PC-9 (cell line): Measurements from ENCODE around the gene SMURF1.

Source experiments
- EZH2 ChIP-seq: fragments of 200-600 bp; sonication (generic); IDR thresholded peaks from 2 replicates; pipeline ENCODE4 v1.8.0; 2017; ENCODE audit warnings: antibody characterized with exemption, low read depth
- TF ChIP-seq, protein P1 (sequence below): fragments of 200-600 bp; sonication (generic); conservative IDR thresholded peaks from 2 replicates; pipeline ENCODE4 v1.6.1; 2017; ENCODE audit warnings: mixed run types, antibody characterized with exemption, mild to moderate bottlenecking, moderate library complexity

DNA sequence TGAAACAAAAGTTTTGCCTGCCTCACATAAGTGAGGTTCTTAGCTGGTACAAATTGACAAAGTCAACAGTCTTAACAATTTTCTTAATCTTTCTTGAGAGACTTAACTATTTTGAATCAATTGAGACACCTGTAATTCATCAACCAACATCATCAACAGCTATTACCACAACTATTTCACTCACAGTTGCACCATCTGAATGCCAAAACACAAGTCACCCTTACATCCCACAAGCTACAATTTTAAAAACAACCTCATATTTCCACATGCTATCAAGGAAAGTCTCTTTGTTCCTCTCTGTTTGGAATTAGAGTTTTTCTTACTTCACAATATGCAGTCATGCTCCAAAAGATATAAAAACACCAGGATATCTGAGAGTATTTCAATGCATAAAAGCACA lies 4.9 kb downstream of the SMURF1 start:
- TF ChIP-seq, protein P1, sequence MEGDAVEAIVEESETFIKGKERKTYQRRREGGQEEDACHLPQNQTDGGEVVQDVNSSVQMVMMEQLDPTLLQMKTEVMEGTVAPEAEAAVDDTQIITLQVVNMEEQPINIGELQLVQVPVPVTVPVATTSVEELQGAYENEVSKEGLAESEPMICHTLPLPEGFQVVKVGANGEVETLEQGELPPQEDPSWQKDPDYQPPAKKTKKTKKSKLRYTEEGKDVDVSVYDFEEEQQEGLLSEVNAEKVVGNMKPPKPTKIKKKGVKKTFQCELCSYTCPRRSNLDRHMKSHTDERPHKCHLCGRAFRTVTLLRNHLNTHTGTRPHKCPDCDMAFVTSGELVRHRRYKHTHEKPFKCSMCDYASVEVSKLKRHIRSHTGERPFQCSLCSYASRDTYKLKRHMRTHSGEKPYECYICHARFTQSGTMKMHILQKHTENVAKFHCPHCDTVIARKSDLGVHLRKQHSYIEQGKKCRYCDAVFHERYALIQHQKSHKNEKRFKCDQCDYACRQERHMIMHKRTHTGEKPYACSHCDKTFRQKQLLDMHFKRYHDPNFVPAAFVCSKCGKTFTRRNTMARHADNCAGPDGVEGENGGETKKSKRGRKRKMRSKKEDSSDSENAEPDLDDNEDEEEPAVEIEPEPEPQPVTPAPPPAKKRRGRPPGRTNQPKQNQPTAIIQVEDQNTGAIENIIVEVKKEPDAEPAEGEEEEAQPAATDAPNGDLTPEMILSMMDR: no peak
- no peak for TF ChIP-seq EZH2
